Hepatocyte (in vitro differentiated cells): ENCODE results near the gene LYSMD4. TPM values are rescaled to one million over a fixed set of nuclear protein-coding genes. Genes with fewer than 3 reads are reported as not detected.
A peak's percentile ranks its signal among the peaks of the same experiment; 100 is the strongest.

Source experiments
- DNase-seq: peaks from one replicate; pipeline ENCODE4 v3.0.0-alpha.2; 2016; ENCODE audit warnings: low spot score
- H2AFZ ChIP-seq: fragments of 200-600 bp; sonication (generic); 2 replicates; pipeline ENCODE4 v1.6.0; 2016; ENCODE audit warnings: antibody characterized with exemption, mild to moderate bottlenecking
- H3K27ac ChIP-seq: fragments of 200-600 bp; sonication (generic); 2 replicates; pipeline ENCODE4 v1.5.1; 2016; ENCODE audit warnings: mild to moderate bottlenecking
- H3K27me3 ChIP-seq: fragments of 200-600 bp; sonication (generic); 2 replicates; pipeline ENCODE4 v1.6.1; 2016
- H3K36me3 ChIP-seq: fragments of 200-600 bp; sonication (generic); replicated peaks from 2 replicates; pipeline ENCODE4 v1.5.1; 2016; ENCODE audit warnings: low read depth; ENCODE audit not compliant: insufficient read depth
- H3K4me1 ChIP-seq: fragments of 200-600 bp; sonication (generic); 2 replicates; pipeline ENCODE4 v1.5.1; 2016; ENCODE audit warnings: mild to moderate bottlenecking, moderate library complexity; ENCODE audit not compliant: insufficient read depth
- H3K4me2 ChIP-seq: fragments of 200-600 bp; sonication (generic); 2 replicates; pipeline ENCODE4 v1.6.0; 2016
- H3K4me3 ChIP-seq: fragments of 200-600 bp; sonication (generic); 2 replicates; pipeline ENCODE4 v1.5.1; 2016; ENCODE audit warnings: mild to moderate bottlenecking
- H3K79me2 ChIP-seq: fragments of 200-600 bp; sonication (generic); 2 replicates; pipeline ENCODE4 v1.6.0; 2017; ENCODE audit warnings: mild to moderate bottlenecking
- H3K9me2 ChIP-seq: fragments of 200-600 bp; sonication (generic); replicated peaks from 2 replicates; pipeline ENCODE4 v1.6.0; 2017; ENCODE audit warnings: mild to moderate bottlenecking; ENCODE audit not compliant: insufficient read depth
- H3K9me3 ChIP-seq: fragments of 200-600 bp; sonication (generic); 2 replicates; pipeline ENCODE4 v1.5.1; 2016; ENCODE audit warnings: low read depth, mild to moderate bottlenecking
- H4K20me1 ChIP-seq: fragments of 200-600 bp; sonication (generic); 2 replicates; pipeline ENCODE4 v1.6.0; 2016; ENCODE audit warnings: mild to moderate bottlenecking; ENCODE audit not compliant: insufficient read depth, poor library complexity, severe bottlenecking
- CTCF ChIP-seq: fragments of 200-600 bp; sonication (generic); IDR thresholded peaks from 2 replicates; pipeline ENCODE4 v1.5.1; 2016; ENCODE audit warnings: antibody characterized with exemption, mild to moderate bottlenecking; ENCODE audit not compliant: poor library complexity
- EZH2 ChIP-seq: fragments of 200-600 bp; sonication (generic); IDR thresholded peaks from 2 replicates; pipeline ENCODE4 v1.6.1; 2016; ENCODE audit warnings: antibody characterized with exemption, mild to moderate bottlenecking, borderline replicate concordance
- EZH2phosphoT487 ChIP-seq: fragments of 200-600 bp; sonication (generic); IDR thresholded peaks from one replicate; pipeline ENCODE4 v1.6.1; 2018; ENCODE audit warnings: antibody characterized with exemption, mild to moderate bottlenecking, low read depth, moderate library complexity; ENCODE audit not compliant: unreplicated experiment, severe bottlenecking
- WGBS: methylation state at CpG from one replicate; pipeline ENCODE4 v1.1.6; 2016; ENCODE audit warnings: low lambda C conversion rate; ENCODE audit errors: missing lambda C conversion rate; 5-methylcytosine and 5-hydroxymethylcytosine counted together
- polyA plus RNA-seq: library from polyadenylated mRNA; unstranded; fragments of >200 nt; fragmentation: Nextera tagmentation; extraction: Ambion mirVana; gene quantifications from 2 replicates; pipeline ENCODE4 v1.2.1, GENCODE V29; 2016
- total RNA-seq: library from RNA; depleted of rRNA; stranded (reverse); fragments of >200 nt; gene quantifications from 2 replicates; pipeline ENCODE4 v1.2.3, GENCODE V29; 2014

Gene LYSMD4
- total and polyA plus RNA-seq, 2 experiments from 2014 or later, result 12.8 to 15.4 TPM

GRCh38 chr15:99711625-99712024 is 21.6 kb downstream of the LYSMD4 start:
- 97% methylated on average over 5 of the region's 5 CpGs for WGBS
- Histone ChIP-seq H2AFZ (no peak overlapping the region), H3K79me2 (no peaks in the 10 kb centered on the region), H3K9me2 (no peaks in the 10 kb centered on the region), H3K4me1 (peaks cover 5% of the 10 kb centered on the region), H3K4me3 (no peak overlapping the region), H3K27ac (no peak overlapping the region), H3K9me3 (no peaks in the 10 kb centered on the region), H3K27me3 (no peaks in the 10 kb centered on the region), H3K4me2 (no peak overlapping the region), H3K36me3 (no peaks in the 10 kb centered on the region), H4K20me1 (no peaks in the 10 kb centered on the region)
- DNase-seq, result no peak
- no peak for TF ChIP-seq EZH2phosphoT487
- no peak for TF ChIP-seq EZH2
- TF ChIP-seq CTCF, result no peak

- no peak for TF ChIP-seq EZH2phosphoT487
- no peak for TF ChIP-seq EZH2
- TF ChIP-seq CTCF, result no peak
- peaks cover 5% of the 10 kb centered on the region for H3K4me1 ChIP-seq
- no peak overlapping the region for H3K4me3 ChIP-seq
- H3K27ac ChIP-seq, result no peak overlapping the region
- no peak for DNase-seq
- no peaks in the 10 kb centered on the region for H3K9me2 ChIP-seq
- H3K27me3 ChIP-seq, result no peaks in the 10 kb centered on the region
- H2AFZ ChIP-seq, result no peak overlapping the region
- no peaks in the 10 kb centered on the region for H3K79me2 ChIP-seq
- no peaks in the 10 kb centered on the region for H3K9me3 ChIP-seq
- 90% methylated on average over 16 of the region's 16 CpGs for WGBS
- no peak overlapping the region for H3K4me2 ChIP-seq
- no peaks in the 10 kb centered on the region for H3K36me3 ChIP-seq
- no peaks in the 10 kb centered on the region for H4K20me1 ChIP-seq
Observed at GRCh38 chr15:99709243-99709986, 23.8 kb downstream of the LYSMD4 start.

- peak; percentile 64 for DNase-seq
- Histone ChIP-seq H3K4me2 (peak overlapping the region; percentile 11), H2AFZ (no peak overlapping the region), H3K9me2 (no peaks in the 10 kb centered on the region), H4K20me1 (no peaks in the 10 kb centered on the region), H3K36me3 (no peaks in the 10 kb centered on the region), H3K4me1 (peaks cover 10% of the 10 kb centered on the region), H3K27ac (peak overlapping the region; percentile 22), H3K4me3 (no peak overlapping the region), H3K79me2 (no peaks in the 10 kb centered on the region), H3K9me3 (no peaks in the 10 kb centered on the region), H3K27me3 (no peaks in the 10 kb centered on the region)
- 70% methylated on average over 7 of the region's 7 CpGs for WGBS
- TF ChIP-seq CTCF (no peak), EZH2phosphoT487 (no peak)
Observed at GRCh38 chr15:99708563-99708962, 24.7 kb downstream of the LYSMD4 start.
